Heart left ventricle (tissue), 16 donors: ENCODE results near the gene PTPRK. TPM values are rescaled to one million over a fixed set of nuclear protein-coding genes. Genes with fewer than 3 reads are reported as not detected.
A peak's percentile ranks its signal among the peaks of the same experiment; 100 is the strongest.
"Not testable (repeated sequence)": the region's sequence is repeated elsewhere in the genome, so short reads cannot be mapped to it uniquely, and the experiment has no call there.

Experiments
- ATAC-seq, 4 donors: fragments of 200-7000 bp; cut with Tn5 transposase; one replicate each; pipeline ENCODE4 v1.9.1; 2020 to 2022; ENCODE audit warnings: moderate library complexity in 4 of 4, mild to moderate bottlenecking in 3 of 4, moderate number of reproducible peaks in 1 of 4
- DNase-seq, 5 donors: peaks; one replicate each; pipeline ENCODE4 v3.0.0-alpha.2; 2020
- H3K27ac ChIP-seq, 12 donors: fragments of 200-600 bp; sonication (generic) in 4 of 12; one replicate each; pipeline versions ENCODE4 v1.5.0 to v1.8.0; 2016 to 2022; ENCODE audit warnings: mild to moderate bottlenecking in 2 of 12
- H3K27me3 ChIP-seq, 9 donors: fragments of 200-600 bp; sonication (generic) in 2 of 9; one replicate each; pipeline versions ENCODE4 v1.5.1 to v1.8.0; 2016 to 2022; ENCODE audit warnings: mild to moderate bottlenecking in 3 of 9
- H3K36me3 ChIP-seq, 9 donors: fragments of 200-600 bp; sonication (generic) in 2 of 9; one replicate each; pipeline versions ENCODE4 v1.5.0 to v1.8.0; 2018 to 2022; ENCODE audit warnings: mild to moderate bottlenecking in 2 of 9
- H3K4me1 ChIP-seq, 12 donors: fragments of 200-600 bp; sonication (generic) in 4 of 12; one replicate each; pipeline versions ENCODE4 v1.5.0 to v1.8.0; 2016 to 2022; ENCODE audit warnings: mild to moderate bottlenecking in 3 of 12
- H3K4me3 ChIP-seq, 12 donors: fragments of 200-600 bp; sonication (generic) in 4 of 12; one replicate each; pipeline versions ENCODE4 v1.5.0 to v1.8.0; 2017 to 2022; ENCODE audit warnings: mild to moderate bottlenecking in 9 of 12, moderate library complexity in 4 of 12
- H3K9me3 ChIP-seq, 12 donors: fragments of 200-600 bp; sonication (generic) in 4 of 12; one replicate each; pipeline versions ENCODE4 v1.5.0 to v1.8.0; 2016 to 2022; ENCODE audit warnings: mild to moderate bottlenecking in 1 of 12
- CTCF ChIP-seq, 12 donors: fragments of 200-600 bp; sonication (generic) in 4 of 12; IDR thresholded peaks; one replicate each; pipeline versions ENCODE4 v1.5.0 to v1.8.0; 2018 to 2022; ENCODE audit warnings: antibody characterized with exemption in 12 of 12, mild to moderate bottlenecking in 5 of 12
- POLR2A ChIP-seq, 2 donors: fragments of 450-650 bp; IDR thresholded peaks; one replicate each; pipeline ENCODE4 v1.6.1; 2017; ENCODE audit warnings: antibody characterized with exemption in 2 of 2, mild to moderate bottlenecking in 2 of 2, moderate library complexity in 2 of 2
- WGBS, 4 donors: extraction: QIAGEN DNeasy Blood & Tissue Kit in 2 of 4; methylation state at CpG; one replicate each; pipeline versions ENCODE4 v1.1.5 to v1.1.7; 2013 to 2018; 5-methylcytosine and 5-hydroxymethylcytosine counted together
- intact Hi-C, 10 donors: fragments of 100-400 bp; cut with DNase I; formaldehyde crosslinking; loops; one replicate each; pipeline versions ENCODE4 v1.11.1 to v1.14.2; 2022
- polyA plus RNA-seq, 2 donors: library from polyadenylated mRNA; stranded (reverse); fragments of 200-250 nt; gene quantifications; one replicate each; pipeline ENCODE4 v1.2.3, GENCODE V29; 2013
- total RNA-seq, 9 donors: library from RNA; depleted of rRNA in 2 of 9; stranded (reverse); fragments of >200 nt in 2 of 9; fragmentation: NEBNext Ultra II Directional in 3 of 9; extraction: Animal tissue kit (Norgen Biotek cat#: 25700) in 3 of 9; gene quantifications; one replicate each; pipeline versions ENCODE4 v1.1.0 to v1.2.4, GENCODE V29; 2016 to 2023
- donor health status: ischemic (EF 13 %, LVEDD 7.1; RV severe dilation, severe dysfunction).
- donor health status: healthy with polysubstance abuse.
- donor health status: DM: no; HTN: yes; CAD: no.
- donor health status: DM: no; HTN: no; CAD: no.
- donor health status: ischemic (EF 25% LVEDD 6.9; RV normal size, moderate dysfunction).
- donor health status: ischemic (EF 25% LVEDD 5.7; RV mildly dilated, moderate dysfunction).
- donor health status: healthy.
- donor health status: DM: yes; HTN: yes; CAD: no.
- donor health status: ischemic (EF 35%, LVEDD 5.7; RV mildly dilated, moderate dysfunction).
- donor health status: nonischemic (EF 11% LVEDD 7.7; RV severe dilation, severe dysfunction).
- donor health status: DM: yes; HTN: yes; CAD: no.
- donor health status: PGD.
- donor health status: ischemic (EF 29% LVEDD 5.4; RV normal size, mild dysfunction).
- donor health status: nonischemic (EF 23%, LVEDD 6.1; RV moderate dilation, normal function).

Gene PTPRK
- total and polyA plus RNA-seq, 11 donors, result 5.4 to 50.8 (median 38.5) TPM

GRCh38 chr6:128491610-128492206 lies 28.7 kb downstream of the PTPRK start:
- Histone ChIP-seq H3K27me3 (no peaks in the 10 kb centered on the region), H3K27ac (peak overlapping the region; percentile 59 to 85 (median 70)), H3K9me3 (no peaks in the 10 kb centered on the region), H3K4me3 (peak overlapping the region in 11 of 12 donors; percentile 20 to 60 (median 47)), H3K4me1 (peaks cover 8 to 53% (median 24%) of the 10 kb centered on the region in 12 donors), H3K36me3 (no peaks in the 10 kb centered on the region)
- peak; percentile 66 to 87 (median 67) for ATAC-seq
- no peak for TF ChIP-seq CTCF (IDR thresholded peaks at IDR 0.05)
- no peak for TF ChIP-seq POLR2A (IDR thresholded peaks at IDR 0.05)
- intact Hi-C loops, result no loop called here
- DNase-seq, result peak in 2 of 5 donors; percentile 45 to 62
- WGBS, 4 donors, result 8 to 16% (median 10%) methylated on average over 8 of the region's 8 CpGs

- Histone ChIP-seq H3K9me3 (no peaks in the 10 kb centered on the region), H3K4me3 (peak overlapping the region in 11 of 12 donors; percentile 20 to 60 (median 47)), H3K36me3 (no peaks in the 10 kb centered on the region), H3K4me1 (peaks cover 8 to 56% (median 24%) of the 10 kb centered on the region in 12 donors), H3K27me3 (no peaks in the 10 kb centered on the region), H3K27ac (peak overlapping the region; percentile 59 to 85 (median 70))
- TF ChIP-seq POLR2A (IDR thresholded peaks at IDR 0.05) (no peak), CTCF (IDR thresholded peaks at IDR 0.05) (no peak)
- WGBS, 4 donors, result 3 to 12% (median 9%) methylated on average over 3 of the region's 3 CpGs
- peak in 3 of 4 donors; percentile 10 to 34 (median 25) for ATAC-seq
- DNase-seq, result no peak
- intact Hi-C loops, result no loop called here
Observed at GRCh38 chr6:128491100-128491581, 29.3 kb downstream of the PTPRK start.

GRCh38 chr6:128487746-128488145 lies 32.7 kb downstream of the PTPRK start:
- DNase-seq (no peak), ATAC-seq (no peak)
- 86 to 94% (median 88%) methylated on average over 3 of the region's 3 CpGs for WGBS, 4 donors
- intact Hi-C loops, result loop anchor here in 1 of 10 donors (10.0 kb wide), 1 partner anchor 153 kb away; no protein-coding TSS in a partner anchor
- Histone ChIP-seq H3K9me3 (no peaks in the 10 kb centered on the region), H3K4me3 (no peak overlapping the region), H3K36me3 (no peaks in the 10 kb centered on the region), H3K27ac (no peak overlapping the region), H3K4me1 (peaks cover 7 to 67% (median 29%) of the 10 kb centered on the region in 12 donors), H3K27me3 (no peaks in the 10 kb centered on the region)
- no peak for TF ChIP-seq CTCF (IDR thresholded peaks at IDR 0.05)
- TF ChIP-seq POLR2A (IDR thresholded peaks at IDR 0.05), result no peak

GRCh38 chr6:128487055-128487454 lies 33.3 kb downstream of the PTPRK start:
- intact Hi-C loops, result loop anchor here in 1 of 10 donors (10.0 kb wide), 1 partner anchor 152 kb away; no protein-coding TSS in a partner anchor
- ATAC-seq (no peak), DNase-seq (no peak)
- Histone ChIP-seq H3K27ac (no peak overlapping the region), H3K27me3 (no peaks in the 10 kb centered on the region), H3K36me3 (no peaks in the 10 kb centered on the region), H3K4me3 (no peak overlapping the region), H3K4me1 (peaks cover 5 to 61% (median 25%) of the 10 kb centered on the region in 12 donors), H3K9me3 (no peaks in the 10 kb centered on the region)
- TF ChIP-seq CTCF (IDR thresholded peaks at IDR 0.05) (peak in 4 of 12 donors; percentile 24 to 30 (median 26)), POLR2A (IDR thresholded peaks at IDR 0.05) (no peak)
- 94 to 98% (median 95%) methylated on average over 2 of the region's 2 CpGs for WGBS, 4 donors

GRCh38 chr6:128486580-128486979 lies 33.8 kb downstream of the PTPRK start:
- H3K4me3 ChIP-seq, ATAC-seq, DNase-seq, H3K9me3 ChIP-seq, H3K27ac ChIP-seq, H3K36me3 ChIP-seq, H3K27me3 ChIP-seq: not testable (repeated sequence)
- H3K4me1 ChIP-seq, result peaks cover 4 to 59% (median 22%) of the 10 kb centered on the region in 12 donors
- intact Hi-C loops, result loop anchor here in 1 of 10 donors (10.0 kb wide), 1 partner anchor 152 kb away; no protein-coding TSS in a partner anchor
- 82 to 96% (median 94%) methylated on average over 1 of the region's 1 CpG for WGBS, 4 donors
